ENCODE measurements around the gene C2CD2.

Gene C2CD2

DNA sequence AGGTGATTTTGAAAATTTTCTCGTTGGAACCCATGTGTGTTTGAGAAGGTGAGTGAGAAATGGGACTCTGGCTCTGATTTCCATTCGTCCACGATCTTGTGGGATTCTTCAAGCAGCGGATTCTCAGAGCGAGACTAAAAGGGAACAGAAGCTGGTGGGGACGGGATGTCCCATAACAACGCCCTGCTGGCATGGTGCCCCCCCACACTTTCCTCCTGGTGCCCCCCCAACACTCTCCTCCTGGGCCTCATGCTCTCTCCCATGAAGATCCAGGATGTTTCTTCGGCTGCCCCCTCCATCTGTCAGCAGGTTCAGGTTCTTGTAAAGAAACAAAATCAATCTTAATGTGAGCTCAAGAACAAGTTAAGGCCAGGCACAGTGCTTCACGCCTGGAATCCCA is 103.7 kb downstream of the C2CD2 start:
- in situ Hi-C loops (cut with MboI; ENCODE audit: low sequenced_read_pairs): no loop called here

DNA sequence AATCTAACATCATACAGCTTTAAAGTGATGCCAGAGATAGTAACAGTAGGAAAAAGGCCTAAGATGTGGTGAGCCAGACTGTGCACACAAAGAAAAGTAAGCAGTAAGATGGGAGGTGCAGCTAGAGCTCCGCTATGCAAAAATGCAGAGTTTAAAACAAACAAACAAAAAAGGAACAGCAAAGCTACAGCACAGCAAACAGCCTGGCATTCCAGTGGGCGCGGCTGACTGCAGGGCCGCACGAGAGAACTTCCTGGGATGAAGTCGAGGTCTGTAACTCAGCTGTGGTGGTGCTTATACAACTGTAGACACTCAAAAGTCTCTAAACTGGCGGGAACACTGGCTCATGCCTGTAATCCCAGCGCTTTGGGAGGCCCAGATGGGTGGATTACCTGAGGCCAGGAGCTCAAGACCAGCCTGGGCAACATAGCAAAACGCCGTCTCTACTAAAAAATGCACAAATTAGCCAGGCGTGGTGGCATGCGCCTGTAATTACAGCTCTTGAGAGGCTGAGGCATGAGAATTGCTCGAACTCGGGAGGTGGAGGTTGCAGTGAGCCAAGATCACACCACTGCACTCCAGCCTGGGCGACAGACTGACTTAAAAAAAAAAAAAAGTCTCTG is 104.7 kb downstream of the C2CD2 start:
- in situ Hi-C loops (cut with MboI; ENCODE audit: low sequenced_read_pairs): no loop called here

DNA sequence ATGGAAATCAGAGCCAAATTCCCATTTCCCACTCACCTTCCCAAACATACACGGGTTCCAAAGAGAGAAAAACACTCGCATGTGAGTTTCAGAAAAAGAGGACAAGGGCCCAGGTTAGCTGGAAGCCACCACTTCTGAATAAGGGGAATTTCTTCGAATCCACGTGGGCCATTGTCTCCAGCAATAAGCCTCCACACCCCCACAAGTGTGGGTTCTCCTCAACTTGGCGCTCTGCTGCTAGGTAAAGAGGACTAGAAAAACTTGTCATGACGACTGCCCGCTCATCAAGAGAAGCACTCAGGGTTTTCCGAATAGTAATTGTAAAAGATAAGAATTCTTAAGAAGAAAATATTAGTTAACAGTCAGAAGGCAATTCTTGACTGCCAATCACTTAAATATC is 105.3 kb downstream of the C2CD2 start:
- in situ Hi-C loops (cut with MboI; ENCODE audit: low sequenced_read_pairs): no loop called here

DNA sequence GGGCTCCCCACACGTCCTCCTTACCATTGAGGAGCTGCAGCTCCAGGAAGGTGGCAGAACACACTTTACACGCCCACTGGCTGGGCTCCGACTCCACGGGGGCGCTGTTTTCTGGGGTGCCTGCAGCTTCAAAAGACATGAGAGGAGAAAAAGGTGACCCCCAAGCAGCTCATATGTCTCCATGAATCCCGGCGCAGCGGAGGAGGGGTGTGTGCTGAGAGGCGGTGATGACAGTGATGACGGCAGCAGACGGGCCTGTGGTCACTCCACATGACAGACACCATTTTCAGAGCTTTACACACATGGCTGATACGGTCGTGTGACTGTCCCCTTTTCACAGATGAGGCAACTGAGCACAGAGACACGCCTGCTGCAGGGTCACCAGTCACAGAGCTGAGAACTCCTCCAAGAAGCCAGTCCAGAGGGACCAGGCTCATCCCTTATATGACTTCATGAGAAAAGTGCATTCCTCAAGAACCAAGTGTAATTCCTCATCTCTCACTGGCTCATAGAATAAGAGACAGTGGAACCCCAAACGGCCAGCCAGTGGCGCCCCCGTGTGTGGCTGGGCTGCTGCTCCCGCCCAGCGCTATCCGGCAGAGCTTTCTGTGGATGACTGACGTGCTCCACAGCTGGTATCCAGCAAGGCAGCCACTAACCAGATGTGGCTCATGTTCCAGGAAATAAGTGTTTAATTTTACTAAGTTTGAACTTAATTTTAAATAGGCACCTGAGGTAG is 106.6 kb downstream of the C2CD2 start:
- in situ Hi-C loops (cut with MboI; ENCODE audit: low sequenced_read_pairs): no loop called here

DNA sequence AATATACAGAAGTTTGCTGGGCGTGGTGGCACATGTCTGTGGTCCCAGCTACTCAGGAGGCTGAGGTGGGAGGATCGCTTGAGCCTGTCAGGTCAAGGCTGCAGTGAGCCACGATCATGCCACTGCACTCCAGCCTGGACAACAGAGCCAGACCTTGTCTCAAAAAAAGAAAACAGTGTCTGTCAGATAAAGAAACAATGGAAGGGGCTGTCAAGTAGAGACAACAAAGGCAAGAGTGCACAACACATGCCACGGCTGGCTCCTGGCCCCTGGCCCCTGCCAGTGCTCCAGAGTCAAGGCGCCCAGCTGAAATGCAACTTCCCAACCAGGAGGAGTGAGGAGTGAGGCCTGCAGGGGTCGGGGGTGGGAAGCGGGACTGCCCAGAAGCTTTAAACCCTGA is 107.3 kb downstream of the C2CD2 start:
- in situ Hi-C loops (cut with MboI; ENCODE audit: low sequenced_read_pairs): no loop called here

DNA sequence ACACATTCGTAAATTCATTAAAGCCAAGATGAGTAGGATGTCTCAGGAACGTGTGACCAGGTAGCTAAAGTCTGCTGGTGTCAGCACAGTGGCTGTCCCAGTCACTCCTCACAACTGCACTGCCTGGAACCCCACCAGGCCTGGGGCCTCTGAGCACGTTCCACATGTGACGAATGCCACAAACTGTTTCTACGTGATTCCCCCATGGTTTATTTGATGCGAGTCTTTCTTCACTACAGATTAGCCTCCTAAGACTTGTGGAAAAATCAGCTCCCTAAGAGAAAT is 107.8 kb downstream of the C2CD2 start:
- in situ Hi-C loops (cut with MboI; ENCODE audit: low sequenced_read_pairs): no loop called here

DNA sequence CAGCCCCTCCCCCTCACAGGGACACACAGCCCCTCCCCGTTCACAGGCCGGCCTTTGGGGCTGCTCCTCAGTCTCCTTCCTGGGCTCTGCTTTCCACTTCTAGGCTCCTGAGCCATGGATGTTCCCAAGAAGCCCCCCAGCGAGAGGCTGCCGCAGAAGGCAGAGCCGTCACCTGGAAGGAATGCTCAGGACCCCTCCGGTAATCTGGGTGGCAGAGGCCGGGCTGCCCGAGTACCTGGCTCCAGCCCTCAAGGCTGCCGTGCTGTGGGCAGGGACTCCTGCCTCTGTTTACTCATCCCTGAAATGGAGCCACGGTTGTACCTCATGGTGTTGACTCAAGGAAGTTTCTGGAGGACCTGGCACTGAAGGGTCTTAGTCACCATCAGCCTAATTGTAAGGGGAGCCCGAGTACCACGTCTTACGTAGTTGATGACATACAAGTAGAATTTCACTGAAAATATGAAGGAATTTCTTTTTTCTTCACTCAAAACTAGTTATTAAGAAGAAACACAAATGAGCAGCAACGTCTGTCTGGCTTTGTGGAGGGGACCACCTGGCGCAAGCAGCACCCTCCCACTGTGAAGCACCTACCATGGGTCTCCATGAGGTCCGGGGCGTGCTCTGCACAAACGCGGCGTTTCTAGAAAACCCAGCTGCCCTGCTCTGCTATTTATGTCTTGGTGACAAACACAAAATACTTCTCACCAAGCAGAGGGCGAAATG is 108.3 kb downstream of the C2CD2 start:
- in situ Hi-C loops (cut with MboI; ENCODE audit: low sequenced_read_pairs): no loop called here

DNA sequence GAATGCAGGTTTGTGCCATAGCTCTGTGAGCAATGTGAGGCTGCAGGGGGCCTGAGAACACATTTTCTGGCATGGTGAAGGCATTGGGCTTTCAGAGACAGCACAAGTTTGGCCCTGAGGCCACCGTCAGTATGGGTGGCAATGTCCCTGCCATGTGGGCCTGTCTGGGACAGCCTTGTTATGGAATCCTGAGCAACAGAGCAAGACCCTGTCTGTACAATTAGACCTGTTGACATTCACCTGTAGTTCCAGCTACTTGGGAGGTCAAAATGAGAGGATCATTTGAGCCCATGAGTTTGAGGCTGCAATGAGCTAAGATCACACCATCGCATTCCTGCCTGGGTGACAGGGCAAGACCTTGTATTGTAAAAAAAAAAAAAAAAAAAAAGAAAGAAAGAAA is 110.2 kb downstream of the C2CD2 start:
- in situ Hi-C loops (cut with MboI; ENCODE audit: low sequenced_read_pairs): no loop called here

DNA sequence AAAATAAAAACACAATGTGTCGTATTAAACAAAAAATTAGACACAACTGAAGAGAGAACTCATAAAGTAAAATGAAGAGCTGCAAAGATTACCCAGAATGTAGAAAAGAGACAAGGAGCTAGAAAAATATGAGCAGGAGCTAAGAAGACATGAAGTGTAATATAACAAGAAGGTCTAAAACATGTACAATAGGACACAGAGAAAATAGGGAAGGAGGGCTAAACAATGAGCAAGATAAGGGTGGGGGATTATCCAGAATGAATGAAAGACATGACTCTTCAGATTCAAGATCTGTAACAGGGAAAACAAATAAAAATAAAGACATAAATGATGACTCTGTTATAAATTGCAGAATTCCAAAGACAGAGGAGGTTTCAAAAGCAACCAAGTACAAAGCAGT is 112.9 kb downstream of the C2CD2 start:
- in situ Hi-C loops (cut with MboI; ENCODE audit: low sequenced_read_pairs): no loop called here

DNA sequence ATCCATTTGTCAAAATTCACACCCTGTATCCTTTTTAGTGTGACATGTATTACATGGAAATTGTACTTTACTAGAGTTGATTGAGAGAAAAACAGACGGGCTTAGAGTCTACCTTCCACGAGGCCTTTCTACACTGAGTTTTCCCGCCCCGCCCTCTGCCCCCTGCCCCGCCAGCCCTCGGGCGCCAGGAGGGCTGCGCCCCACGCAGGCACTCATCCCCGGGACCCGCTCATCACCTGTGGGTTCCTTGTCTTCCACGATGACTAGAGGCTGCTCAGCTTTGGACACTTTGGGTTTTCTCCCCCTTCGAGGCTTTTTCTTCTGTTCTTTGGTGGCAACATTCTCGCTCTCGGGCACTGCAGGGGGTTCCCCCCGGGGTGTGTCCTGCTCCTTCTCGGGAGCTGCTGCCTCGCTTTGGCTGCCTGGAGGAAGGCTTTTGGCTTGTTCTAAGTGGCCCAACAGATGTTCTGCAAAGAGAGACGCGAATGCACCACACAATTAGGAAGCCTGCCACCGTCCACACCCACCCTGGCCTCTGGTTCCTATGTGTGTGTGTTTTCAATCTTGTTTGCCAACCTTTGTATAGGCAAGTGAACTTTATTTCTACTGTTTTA is 114.3 kb downstream of the C2CD2 start:
- in situ Hi-C loops (cut with MboI; ENCODE audit: low sequenced_read_pairs): no loop called here

DNA sequence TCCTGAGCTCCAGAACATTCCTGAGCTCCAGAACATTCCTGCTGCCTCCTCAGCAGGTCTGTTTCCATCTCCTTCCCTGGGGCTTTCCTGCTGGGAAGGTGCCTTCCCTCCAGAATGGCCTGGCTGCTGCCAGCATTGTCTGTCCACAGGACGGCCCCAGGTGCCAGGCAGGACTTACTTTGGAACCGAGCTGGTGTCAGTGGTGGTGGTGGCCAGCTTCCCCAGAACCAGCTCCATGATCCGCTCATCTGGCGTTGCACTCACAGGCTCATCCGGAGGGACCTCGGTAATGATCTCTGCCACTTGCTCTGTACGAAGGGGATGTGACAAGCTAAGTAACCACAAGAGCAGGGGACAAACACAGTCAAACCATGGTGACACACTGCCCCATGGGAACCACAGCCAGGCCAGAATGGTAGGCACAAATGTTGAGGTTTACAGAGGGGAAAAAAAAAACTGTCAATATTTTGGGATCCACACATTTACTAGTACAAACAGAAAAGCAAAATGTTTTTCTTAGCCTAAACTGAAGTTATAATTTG is 116.0 kb downstream of the C2CD2 start:
- in situ Hi-C loops (cut with MboI; ENCODE audit: low sequenced_read_pairs): no loop called here

DNA sequence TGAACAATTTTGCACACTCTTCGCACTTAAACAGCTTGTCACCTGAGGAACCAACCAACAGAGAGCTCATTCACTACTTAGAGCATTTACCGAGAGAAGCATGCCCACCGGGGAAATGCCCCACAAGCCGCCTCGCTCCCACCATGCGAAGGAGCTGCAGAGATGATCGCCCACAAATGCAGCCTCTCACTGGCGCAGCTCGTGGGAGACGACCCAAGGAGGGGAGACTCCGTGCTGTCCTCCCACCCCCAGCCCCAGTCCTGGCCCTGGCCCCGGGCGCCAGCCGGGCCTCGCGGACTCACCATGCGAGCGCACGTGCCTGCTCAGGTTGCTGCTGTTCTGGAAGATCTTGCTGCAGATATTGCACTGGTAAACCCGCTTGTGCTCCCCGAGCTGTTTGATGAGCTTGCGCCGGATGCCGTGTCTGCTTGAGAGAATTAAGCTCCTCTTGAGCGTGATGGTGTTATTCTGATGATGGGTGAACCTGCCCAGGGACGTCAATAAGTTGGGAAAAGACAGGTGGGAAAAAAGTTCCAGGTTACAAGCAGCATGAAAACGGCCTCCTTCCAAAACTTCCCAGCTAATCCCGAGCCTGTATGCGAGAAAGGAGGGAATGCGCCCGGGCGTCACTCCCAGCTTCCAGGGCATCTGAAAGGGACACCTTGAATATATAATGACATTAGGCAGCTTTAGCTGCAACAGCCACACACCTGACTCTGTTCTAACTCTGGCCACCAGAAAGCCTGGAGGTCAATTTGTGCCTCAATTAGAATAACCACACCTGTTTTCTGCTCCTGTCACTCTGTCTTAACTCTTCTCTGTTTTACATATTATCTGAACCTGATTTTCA is 117.4 kb downstream of the C2CD2 start:
- in situ Hi-C loops (cut with MboI; ENCODE audit: low sequenced_read_pairs): no loop called here

DNA sequence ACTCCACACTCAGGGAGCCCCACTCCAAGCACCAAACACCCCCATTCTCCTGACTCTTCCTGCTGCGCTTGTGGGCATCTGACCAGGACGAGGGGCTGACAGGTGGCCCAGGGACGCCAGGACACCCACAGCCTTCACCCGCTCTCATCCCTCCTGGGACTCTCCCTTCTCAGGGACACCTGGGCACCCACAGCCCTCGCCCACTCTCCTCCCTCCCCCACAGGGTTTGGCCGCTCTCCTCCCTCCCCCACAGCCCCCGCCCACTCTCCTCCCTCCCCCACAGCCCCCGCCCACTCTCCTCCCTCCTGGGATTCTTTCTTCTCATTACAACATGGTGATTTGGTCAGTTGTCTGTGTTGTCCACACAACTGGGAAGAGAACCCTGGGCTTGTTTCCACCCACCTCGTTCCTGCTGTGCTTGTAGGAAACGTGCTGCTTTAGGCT is 118.1 kb downstream of the C2CD2 start:
- in situ Hi-C loops (cut with MboI; ENCODE audit: low sequenced_read_pairs): no loop called here
